ENCODE results near the gene FXYD3.

Gene FXYD3

GRCh38 chr19:35108730-35109129, 6.9 kb upstream of the FXYD3 start:
- H3K9me3 ChIP-seq (ENCODE audit: insufficient read depth, low read depth, low read length), result no peaks in the 10 kb centered on the region
- no peaks in the 10 kb centered on the region for H3K27me3 ChIP-seq (ENCODE audit: insufficient read depth, low read length)
- H3K9ac ChIP-seq (ENCODE audit: low read depth, low read length), result no peak overlapping the region
- H3K4me3 ChIP-seq (ENCODE audit: low read length), result no peak overlapping the region
- no peaks in the 10 kb centered on the region for H3K36me3 ChIP-seq (ENCODE audit: insufficient read depth, low read depth, low read length)
- no peak overlapping the region for H3K27ac ChIP-seq (ENCODE audit: low read length)
- H3K4me1 ChIP-seq (ENCODE audit: insufficient read depth, low read length), result no peaks in the 10 kb centered on the region

DNA sequence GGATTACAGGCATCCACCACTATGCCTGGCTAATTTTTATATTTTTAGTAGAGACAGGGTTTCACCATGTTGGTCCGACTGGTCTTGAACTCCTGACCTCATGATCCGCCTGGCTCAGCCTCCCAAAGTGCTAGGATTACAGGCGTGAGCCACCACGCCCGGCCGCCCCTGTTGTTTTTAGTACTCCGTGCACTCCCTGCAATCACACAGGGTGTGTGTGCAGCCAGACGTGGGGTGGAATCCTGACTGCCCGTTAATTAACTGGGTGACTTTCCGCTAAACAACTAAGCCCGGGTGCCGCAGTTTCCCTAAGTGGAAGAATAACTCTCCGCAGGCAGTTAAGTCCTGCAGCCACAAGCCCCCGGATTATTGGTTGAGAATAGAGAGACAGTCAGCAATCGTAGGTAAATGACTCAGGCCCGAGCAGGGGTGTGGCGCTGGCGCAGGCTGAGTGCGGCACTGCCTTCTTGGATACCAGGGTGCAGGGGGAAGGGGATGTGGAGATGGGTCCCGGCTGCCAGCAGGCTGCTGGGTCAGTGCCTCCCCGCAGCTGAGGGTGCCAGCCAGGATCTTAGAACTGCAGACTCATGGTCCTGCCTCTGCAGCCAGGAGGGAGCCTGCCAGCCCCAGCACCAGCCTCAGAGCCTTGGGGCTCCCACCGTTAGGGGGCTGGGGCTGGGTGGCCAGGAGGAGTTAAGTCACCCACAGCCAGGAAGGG, 6.1 kb upstream of the FXYD3 start:
- H3K4me3 ChIP-seq (ENCODE audit: low read length), result no peak overlapping the region
- H3K27ac ChIP-seq (ENCODE audit: low read length), result no peak overlapping the region
- no peaks in the 10 kb centered on the region; the same call in 1 of the 2 replicates for H3K4me1 ChIP-seq (ENCODE audit: insufficient read depth, low read length)
- H3K36me3 ChIP-seq (ENCODE audit: insufficient read depth, low read depth, low read length), result no peaks in the 10 kb centered on the region
- no peak overlapping the region for H3K9ac ChIP-seq (ENCODE audit: low read depth, low read length)
- no peaks in the 10 kb centered on the region for H3K9me3 ChIP-seq (ENCODE audit: insufficient read depth, low read depth, low read length)
- no peaks in the 10 kb centered on the region for H3K27me3 ChIP-seq (ENCODE audit: insufficient read depth, low read length)

DNA sequence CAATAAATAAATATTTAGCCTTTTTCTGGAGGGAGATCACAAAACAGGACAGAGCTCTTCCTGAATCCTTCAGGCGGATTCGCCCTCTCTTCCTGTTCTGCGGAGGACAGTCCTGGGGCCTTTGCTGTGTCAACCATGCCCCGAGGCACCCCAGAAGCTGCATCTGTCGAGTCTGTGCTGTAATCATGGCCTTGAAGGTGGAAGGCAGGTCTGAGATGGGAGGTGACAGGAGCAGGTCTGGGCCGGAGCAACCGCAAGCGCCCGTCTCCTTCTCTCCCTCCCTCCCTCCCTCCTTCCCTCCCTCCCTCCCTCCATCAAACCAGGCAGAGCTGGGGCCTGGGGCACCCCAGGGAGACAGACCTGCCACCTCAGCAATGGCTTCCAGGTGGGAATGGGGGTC, 4.6 kb upstream of the FXYD3 start:
- H3K9ac ChIP-seq (ENCODE audit: low read depth, low read length), result no peak overlapping the region
- H3K27me3 ChIP-seq (ENCODE audit: insufficient read depth, low read length), result no peaks in the 10 kb centered on the region
- H3K9me3 ChIP-seq (ENCODE audit: insufficient read depth, low read depth, low read length), result no peaks in the 10 kb centered on the region
- H3K4me3 ChIP-seq (ENCODE audit: low read length), result no peak overlapping the region
- H3K36me3 ChIP-seq (ENCODE audit: insufficient read depth, low read depth, low read length), result no peaks in the 10 kb centered on the region
- no peak overlapping the region for H3K27ac ChIP-seq (ENCODE audit: low read length)
- peaks cover 5% of the 10 kb centered on the region; the same call in 1 of the 2 replicates for H3K4me1 ChIP-seq (ENCODE audit: insufficient read depth, low read length)

GRCh38 chr19:35112995-35113688, 2.5 kb upstream of the FXYD3 start:
- H3K4me1 ChIP-seq (ENCODE audit: insufficient read depth, low read length), result peaks cover 5% of the 10 kb centered on the region; the same call in 1 of the 2 replicates
- H3K9ac ChIP-seq (ENCODE audit: low read depth, low read length), result no peak overlapping the region
- no peak overlapping the region for H3K27ac ChIP-seq (ENCODE audit: low read length)
- H3K27me3 ChIP-seq (ENCODE audit: insufficient read depth, low read length), result no peaks in the 10 kb centered on the region; the same call in 1 of the 2 replicates
- no peak overlapping the region for H3K4me3 ChIP-seq (ENCODE audit: low read length)
- H3K9me3 ChIP-seq (ENCODE audit: insufficient read depth, low read depth, low read length), result no peaks in the 10 kb centered on the region
- H3K36me3 ChIP-seq (ENCODE audit: insufficient read depth, low read depth, low read length), result no peaks in the 10 kb centered on the region

DNA sequence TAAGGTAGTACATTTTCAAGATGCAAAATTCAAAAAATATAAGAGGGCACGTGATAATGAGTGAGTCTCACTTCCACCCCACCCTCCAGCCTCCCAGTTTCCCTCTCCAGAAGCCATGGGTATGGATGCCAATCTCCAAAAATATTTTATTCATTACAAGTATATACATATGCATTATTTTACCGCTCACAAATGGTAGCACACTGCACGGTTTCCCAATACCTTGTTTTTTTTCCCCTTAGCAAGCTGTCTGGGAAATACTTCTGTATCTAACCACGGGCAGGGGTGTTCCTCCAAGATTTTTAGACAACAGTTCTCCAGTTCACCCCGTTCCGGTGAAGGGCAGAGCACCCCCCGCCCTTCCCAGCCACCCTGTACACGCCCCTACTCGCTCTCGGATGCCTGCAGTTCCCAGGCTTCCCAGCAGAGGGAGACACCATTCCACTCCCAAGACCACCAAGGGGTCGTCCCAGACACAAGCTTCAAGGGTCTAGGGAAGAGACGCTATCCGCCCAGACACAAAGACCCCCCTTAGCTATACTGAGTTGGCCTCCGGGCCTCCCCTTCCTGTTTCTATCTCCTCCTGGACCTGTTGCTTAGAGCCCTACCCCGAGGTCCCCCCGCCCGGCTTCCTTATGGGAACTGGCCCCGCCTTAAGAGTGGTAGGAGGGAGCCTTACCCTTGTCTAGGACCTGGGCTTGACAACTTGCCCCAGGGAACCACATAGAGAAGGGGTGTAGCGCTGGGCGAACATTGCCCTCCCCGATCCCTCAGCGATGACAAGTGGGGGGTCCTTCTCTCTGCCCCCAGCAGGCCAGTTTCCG, 1.1 kb upstream of the FXYD3 start:
- H3K36me3 ChIP-seq (ENCODE audit: insufficient read depth, low read depth, low read length), result no peaks in the 10 kb centered on the region
- no peak overlapping the region for H3K27ac ChIP-seq (ENCODE audit: low read length)
- H3K4me3 ChIP-seq (ENCODE audit: low read length), result peak overlapping the region; percentile 67
- no peaks in the 10 kb centered on the region for H3K9me3 ChIP-seq (ENCODE audit: insufficient read depth, low read depth, low read length)
- peaks cover 5% of the 10 kb centered on the region; the same call in 1 of the 2 replicates for H3K4me1 ChIP-seq (ENCODE audit: insufficient read depth, low read length)
- H3K27me3 ChIP-seq (ENCODE audit: insufficient read depth, low read length), result no peaks in the 10 kb centered on the region; the same call in 1 of the 2 replicates
- H3K9ac ChIP-seq (ENCODE audit: low read depth, low read length), result no peak overlapping the region

DNA sequence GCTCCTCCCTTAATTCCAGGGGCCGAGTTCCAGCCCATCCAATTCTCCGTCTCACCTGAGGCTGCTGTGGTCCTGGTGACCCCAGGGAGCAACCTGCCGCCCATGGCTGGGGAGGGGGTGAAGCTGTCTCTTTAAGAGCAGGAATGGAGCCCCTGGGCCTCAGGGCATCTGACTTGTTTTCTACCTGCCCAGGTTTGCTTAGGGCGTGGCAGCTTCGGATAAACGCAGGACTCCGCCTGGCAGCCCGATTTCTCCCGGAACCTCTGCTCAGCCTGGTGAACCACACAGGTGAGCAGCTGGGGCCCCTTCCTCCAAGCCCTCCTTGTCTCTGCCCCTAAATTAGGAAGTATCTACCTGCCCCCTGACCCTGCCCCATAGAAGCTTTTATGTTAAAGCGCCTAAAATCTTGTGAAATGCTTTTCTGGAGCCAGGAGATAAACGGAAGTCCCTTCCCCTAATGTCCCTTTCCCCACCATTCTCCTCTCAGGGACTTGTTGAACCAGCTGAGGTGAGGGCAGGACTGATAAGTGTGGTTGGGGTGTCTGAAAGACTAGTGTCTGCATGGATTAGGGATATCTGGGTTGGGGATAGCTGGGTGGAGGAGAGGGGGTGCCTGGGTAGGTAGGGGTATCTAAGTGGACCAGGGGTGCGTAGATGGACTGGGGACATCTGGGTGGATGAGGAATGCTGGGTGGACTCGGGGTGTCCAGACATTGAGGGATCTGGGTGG, 614 bp downstream of the FXYD3 start:
- Histone ChIP-seq H3K4me1 (ENCODE audit: insufficient read depth, low read length) (peaks cover 5% of the 10 kb centered on the region; the same call in 1 of the 2 replicates), H3K9me3 (ENCODE audit: insufficient read depth, low read depth, low read length) (no peaks in the 10 kb centered on the region), H3K27ac (ENCODE audit: low read length) (no peak overlapping the region), H3K4me3 (ENCODE audit: low read length) (no peak overlapping the region), H3K36me3 (ENCODE audit: insufficient read depth, low read depth, low read length) (no peaks in the 10 kb centered on the region), H3K27me3 (ENCODE audit: insufficient read depth, low read length) (no peaks in the 10 kb centered on the region; the same call in 1 of the 2 replicates), H3K9ac (ENCODE audit: low read depth, low read length) (no peak overlapping the region)

DNA sequence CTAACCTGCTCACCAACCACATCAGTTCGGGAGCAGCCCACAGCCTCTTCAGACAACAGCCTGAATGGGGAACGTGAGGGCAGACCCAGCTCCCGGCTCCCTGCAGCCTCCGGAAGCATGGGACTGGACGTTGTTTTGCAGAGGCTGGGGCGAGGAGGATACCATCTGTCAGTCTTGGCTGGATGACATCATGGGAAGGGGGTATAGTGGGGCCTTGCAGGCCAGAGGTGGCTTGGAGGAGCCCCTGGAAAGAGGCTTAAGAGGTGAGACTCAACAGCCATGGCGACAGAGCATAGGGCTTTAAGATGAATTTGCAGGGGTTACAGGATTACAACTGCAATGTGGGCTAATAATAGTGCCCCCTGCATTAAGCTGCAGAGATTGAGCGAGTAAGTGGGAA, 1.5 kb downstream of the FXYD3 start:
- no peak overlapping the region for H3K9ac ChIP-seq (ENCODE audit: low read depth, low read length)
- H3K4me3 ChIP-seq (ENCODE audit: low read length), result no peak overlapping the region
- H3K27me3 ChIP-seq (ENCODE audit: insufficient read depth, low read length), result no peaks in the 10 kb centered on the region; the same call in 1 of the 2 replicates
- H3K27ac ChIP-seq (ENCODE audit: low read length), result no peak overlapping the region
- H3K4me1 ChIP-seq (ENCODE audit: insufficient read depth, low read length), result peaks cover 5% of the 10 kb centered on the region; the same call in 1 of the 2 replicates
- no peaks in the 10 kb centered on the region for H3K36me3 ChIP-seq (ENCODE audit: insufficient read depth, low read depth, low read length)
- H3K9me3 ChIP-seq (ENCODE audit: insufficient read depth, low read depth, low read length), result no peaks in the 10 kb centered on the region

DNA sequence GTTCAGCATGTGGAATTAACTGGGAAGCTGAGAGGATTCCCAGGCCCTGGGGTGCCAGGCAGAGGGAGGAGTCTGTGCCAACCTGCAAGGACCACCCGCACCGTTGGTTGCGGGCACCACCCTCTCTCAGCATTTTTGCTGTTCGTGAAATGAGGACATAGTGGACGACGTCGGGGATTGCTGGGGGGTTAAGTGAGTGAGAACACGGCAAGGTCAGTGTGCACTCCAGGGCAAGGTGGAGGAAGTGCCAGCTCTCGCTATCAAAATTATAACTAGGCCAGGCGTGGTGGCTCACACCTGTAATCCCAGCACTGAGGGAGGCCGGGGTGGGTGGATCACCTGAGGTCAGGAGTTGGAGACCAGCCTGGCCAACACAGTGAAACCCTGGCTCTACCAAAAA, 2.2 kb downstream of the FXYD3 start:
- Histone ChIP-seq H3K4me3 (ENCODE audit: low read length) (no peak overlapping the region), H3K4me1 (ENCODE audit: insufficient read depth, low read length) (peaks cover 6% of the 10 kb centered on the region; the same call in 1 of the 2 replicates), H3K9me3 (ENCODE audit: insufficient read depth, low read depth, low read length) (no peaks in the 10 kb centered on the region), H3K27me3 (ENCODE audit: insufficient read depth, low read length) (no peaks in the 10 kb centered on the region; the same call in 1 of the 2 replicates), H3K9ac (ENCODE audit: low read depth, low read length) (no peak overlapping the region), H3K27ac (ENCODE audit: low read length) (no peak overlapping the region), H3K36me3 (ENCODE audit: insufficient read depth, low read depth, low read length) (no peaks in the 10 kb centered on the region)

GRCh38 chr19:35118268-35119020, 2.8 kb downstream of the FXYD3 start:
- Histone ChIP-seq H3K27ac (ENCODE audit: low read length) (no peak overlapping the region), H3K27me3 (ENCODE audit: insufficient read depth, low read length) (no peaks in the 10 kb centered on the region; the same call in 1 of the 2 replicates), H3K9me3 (ENCODE audit: insufficient read depth, low read depth, low read length) (no peaks in the 10 kb centered on the region), H3K9ac (ENCODE audit: low read depth, low read length) (no peak overlapping the region), H3K4me3 (ENCODE audit: low read length) (no peak overlapping the region), H3K4me1 (ENCODE audit: insufficient read depth, low read length) (peaks cover 12% of the 10 kb centered on the region; the same call in 1 of the 2 replicates), H3K36me3 (ENCODE audit: insufficient read depth, low read depth, low read length) (no peaks in the 10 kb centered on the region)

DNA sequence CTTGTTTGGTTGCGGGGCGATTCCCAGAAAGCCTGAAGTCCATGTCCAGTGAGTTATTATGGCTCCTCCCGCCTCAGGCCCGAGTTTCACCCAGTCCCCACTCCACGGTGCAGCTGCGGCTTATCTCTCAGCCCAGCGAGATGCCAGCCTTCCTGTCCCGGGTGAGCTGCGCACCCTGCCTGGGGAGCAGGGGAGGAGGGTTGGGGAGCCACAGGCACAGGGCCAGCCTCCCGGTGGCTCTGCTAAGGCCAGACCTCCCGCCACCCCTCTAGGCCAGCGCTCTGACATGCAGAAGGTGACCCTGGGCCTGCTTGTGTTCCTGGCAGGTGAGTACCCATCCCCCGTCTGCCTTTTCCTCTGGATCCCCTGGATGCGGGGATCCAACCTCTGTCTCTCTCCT, 3.5 kb downstream of the FXYD3 start:
- H3K9ac ChIP-seq (ENCODE audit: low read depth, low read length), result no peak overlapping the region
- H3K4me1 ChIP-seq (ENCODE audit: insufficient read depth, low read length), result peaks cover 16% of the 10 kb centered on the region; the same call in 1 of the 2 replicates
- no peaks in the 10 kb centered on the region; the same call in 1 of the 2 replicates for H3K27me3 ChIP-seq (ENCODE audit: insufficient read depth, low read length)
- no peak overlapping the region for H3K4me3 ChIP-seq (ENCODE audit: low read length)
- H3K9me3 ChIP-seq (ENCODE audit: insufficient read depth, low read depth, low read length), result no peaks in the 10 kb centered on the region
- H3K36me3 ChIP-seq (ENCODE audit: insufficient read depth, low read depth, low read length), result no peaks in the 10 kb centered on the region
- no peak overlapping the region for H3K27ac ChIP-seq (ENCODE audit: low read length)
